Pons (tissue), 1 donor: ENCODE results near the gene MPZL1.
"Not testable (repeated sequence)": the region's sequence is repeated elsewhere in the genome, so short reads cannot be mapped to it uniquely, and the experiment has no call there.

ENCODE experiments used
- DNase-seq: peaks from one replicate; pipeline ENCODE4 v3.0.0-alpha.2; 2016; ENCODE audit warnings: low spot score

MPZL1 gene

GRCh38 chr1:167812972-167813371 lies 91.2 kb downstream of the MPZL1 start:
- DNase-seq = no peak

GRCh38 chr1:167815650-167816049 lies 93.9 kb downstream of the MPZL1 start:
- no peak for DNase-seq

- DNase-seq = peak; percentile 33
Observed at GRCh38 chr1:167819849-167820683, 98.3 kb downstream of the MPZL1 start.

DNA sequence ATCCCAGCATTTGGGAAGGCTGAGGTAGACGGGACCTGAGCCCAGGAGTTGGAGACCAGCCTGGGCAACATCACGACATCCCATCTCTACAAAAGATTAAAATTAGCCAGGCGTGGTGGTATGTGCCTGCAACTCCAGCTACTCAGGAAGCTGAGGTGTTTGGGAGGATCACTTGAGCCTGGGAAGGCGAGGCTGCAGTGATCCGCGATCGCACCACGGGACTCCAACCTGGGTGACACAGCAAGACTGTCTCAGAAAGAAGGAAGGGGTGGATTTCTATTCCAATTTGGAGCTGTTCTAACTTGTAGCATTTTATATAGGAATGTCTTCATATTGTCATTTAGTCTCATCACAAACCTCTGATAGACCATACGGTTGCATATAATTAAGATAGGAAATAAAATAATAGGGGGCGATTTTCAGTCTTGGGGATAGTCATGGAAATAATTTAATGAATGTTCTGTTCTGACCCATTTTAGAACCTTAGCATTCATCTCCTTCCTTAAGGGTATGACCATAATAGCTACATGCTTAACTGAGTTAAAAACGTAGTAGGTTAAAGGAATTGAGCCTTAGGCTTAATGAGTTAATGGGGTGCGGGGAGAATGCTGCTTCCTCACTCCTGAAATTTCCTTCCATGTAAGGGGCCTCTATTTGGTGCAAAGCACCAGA lies 99.0 kb downstream of the MPZL1 start:
- no peak for DNase-seq

GRCh38 chr1:167821356-167821685 lies 99.5 kb downstream of the MPZL1 start:
- no peak for DNase-seq

GRCh38 chr1:167821969-167822685 lies 100.3 kb downstream of the MPZL1 start:
- no peak for DNase-seq

DNA sequence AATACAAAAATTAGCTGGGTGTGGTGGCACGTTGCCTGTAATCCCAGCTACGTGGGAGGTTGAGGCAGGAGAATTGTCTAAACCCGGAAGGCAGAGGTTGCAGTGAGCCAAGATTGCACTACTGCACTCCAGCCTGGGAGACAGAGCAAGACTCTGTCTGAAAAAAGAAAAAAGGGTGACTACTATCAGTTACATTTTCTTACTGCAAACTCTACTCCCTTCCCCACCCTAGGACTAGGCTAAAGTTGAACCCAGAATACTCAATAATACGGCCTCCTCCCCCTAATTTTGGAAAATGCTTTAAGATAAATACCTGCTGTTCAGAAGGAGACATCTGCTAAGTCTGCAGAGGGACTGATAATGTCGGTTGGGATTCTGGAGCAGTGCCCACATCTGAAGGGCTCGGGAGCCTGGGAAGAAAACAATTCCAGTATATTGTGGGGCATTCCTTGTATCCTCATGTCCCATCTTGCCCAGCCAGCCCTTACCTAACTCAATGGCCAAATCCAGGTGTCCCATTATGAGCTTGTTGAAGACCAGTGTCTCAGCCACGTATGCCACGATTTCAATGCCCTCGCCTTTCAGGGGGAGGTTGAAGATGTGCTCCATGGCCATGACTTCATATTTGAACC lies 102.5 kb downstream of the MPZL1 start:
- DNase-seq = no peak

- DNase-seq = no peak
Observed at GRCh38 chr1:167825419-167826079, 103.8 kb downstream of the MPZL1 start.

- no peak for DNase-seq
Observed at GRCh38 chr1:167826127-167826526, 104.3 kb downstream of the MPZL1 start.

GRCh38 chr1:167829868-167830267 lies 108.1 kb downstream of the MPZL1 start:
- no peak for DNase-seq

GRCh38 chr1:167830668-167831067 lies 108.9 kb downstream of the MPZL1 start:
- DNase-seq = not testable (repeated sequence)

DNA sequence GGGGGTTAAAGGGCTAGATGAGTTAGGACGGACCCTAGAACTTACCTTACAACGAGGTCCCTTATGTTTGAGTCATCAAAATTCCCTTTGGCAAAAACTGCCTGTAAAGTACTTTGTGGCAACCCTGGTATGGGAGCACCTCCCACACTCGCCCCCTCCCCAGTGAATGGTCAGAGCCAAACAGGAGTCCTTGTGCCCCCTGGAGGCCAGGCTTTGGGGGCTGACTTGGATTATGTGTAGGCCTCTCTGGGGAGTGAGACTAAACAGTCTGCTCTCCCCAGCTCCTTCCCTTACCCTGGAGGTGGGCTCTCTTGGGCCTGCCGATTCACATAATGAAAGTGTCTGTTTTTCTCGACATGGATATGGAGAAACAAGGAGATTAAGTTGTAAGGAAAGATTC lies 110.9 kb downstream of the MPZL1 start:
- no peak for DNase-seq

GRCh38 chr1:167833904-167834303 lies 112.1 kb downstream of the MPZL1 start:
- DNase-seq = no peak

GRCh38 chr1:167836197-167836596 lies 114.4 kb downstream of the MPZL1 start:
- no peak for DNase-seq

DNA sequence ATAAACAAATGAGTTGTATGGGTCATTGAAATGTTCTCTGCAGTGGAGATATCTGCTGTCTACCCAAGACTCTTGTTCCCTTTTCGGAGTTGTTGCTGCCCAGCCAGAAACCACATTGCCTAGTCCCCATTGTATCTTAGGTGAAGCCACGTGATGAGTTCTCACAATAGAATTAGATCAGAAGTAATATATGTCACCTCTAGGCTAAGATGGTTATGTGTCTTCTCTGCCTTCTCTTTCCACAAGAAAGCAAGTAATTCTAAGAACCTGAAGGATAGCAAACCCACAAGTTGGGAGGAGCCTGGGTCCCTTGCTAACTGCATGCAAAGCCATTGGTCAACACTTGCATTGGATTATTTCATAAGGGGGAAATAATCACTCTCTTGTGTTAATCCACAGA lies 115.5 kb downstream of the MPZL1 start:
- DNase-seq = no peak

DNA sequence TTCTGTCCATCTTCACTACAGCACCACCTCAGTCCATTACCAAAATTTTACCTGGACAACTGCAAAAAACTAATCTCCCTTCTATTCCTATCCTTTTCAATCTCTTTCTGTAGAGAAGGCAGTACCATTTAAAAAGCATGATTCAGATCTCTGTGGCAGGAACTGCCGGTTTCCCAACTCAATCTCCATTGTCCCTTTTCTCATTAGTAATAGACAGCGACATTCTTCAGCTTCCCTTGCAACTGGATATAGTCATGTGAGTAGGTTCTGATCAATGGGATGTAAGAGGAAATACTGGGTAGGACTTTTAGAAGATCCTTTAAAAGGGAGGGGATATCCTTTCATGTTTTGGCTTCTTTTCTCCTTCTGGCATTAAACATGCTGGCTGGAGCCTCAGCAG lies 117.2 kb downstream of the MPZL1 start:
- no peak for DNase-seq
